SK-N-SH (cell line): ENCODE data around the gene IKZF5. TPM values are rescaled to one million over a fixed set of nuclear protein-coding genes. Genes with fewer than 3 reads are reported as not detected.

Experiments used
- CTCF ChIA-PET: fragments of 300-600, 350-600 bp; formaldehyde crosslinking; extraction: SDS; loops from one replicate; lab custom pipeline; 2021; lab: Yijun Ruan, JAX
- POLR2A ChIA-PET: fragments of 350-600 bp; sonication (Branson Sonifier 250); formaldehyde crosslinking; extraction: SDS; loops from one replicate; lab custom pipeline; 2020; ENCODE audit warnings: antibody characterized with exemption, inconsistent platforms; lab: Yijun Ruan, JAX
- DNase-seq: peaks from one replicate; pipeline ENCODE4 v3.0.0; 2012
- H2AFZ ChIP-seq: fragments of 200-600 bp; sonication (generic); 2 replicates; pipeline ENCODE4 v1.8.1; 2016; ENCODE audit warnings: antibody characterized with exemption, mild to moderate bottlenecking, low read depth
- H3F3A ChIP-seq: fragments of 200-600 bp; sonication (generic); replicated peaks from 2 replicates; pipeline ENCODE3; 2016; ENCODE audit warnings: antibody characterized with exemption, mild to moderate bottlenecking; ENCODE audit not compliant: insufficient read depth
- H3K27ac ChIP-seq, 2 experiments: fragments of 200-500 bp in 1 of 2; fragments of 200-600 bp in 1 of 2; sonication (Bioruptor generic) in 1 of 2; sonication (generic), shearing (Covaris generic) in 1 of 2; 2 replicates each; pipeline versions ENCODE4 v1.5.1 to v1.6.1; 2014 to 2016; ENCODE audit warnings: low read depth in 2 of 2, inconsistent platforms in 1 of 2, low read length in 1 of 2, mild to moderate bottlenecking in 1 of 2, mixed read lengths in 1 of 2
- H3K27me3 ChIP-seq: fragments of 200-600 bp; sonication (generic), shearing (Covaris generic); 2 replicates; pipeline ENCODE4 v1.6.1; 2016; ENCODE audit warnings: mixed run types; ENCODE audit not compliant: insufficient read depth
- H3K36me3 ChIP-seq, 2 experiments: fragments of 200-500 bp in 1 of 2; fragments of 200-600 bp in 1 of 2; sonication (Bioruptor generic) in 1 of 2; sonication (generic) in 1 of 2; replicated peaks in 1 of 2; 2 replicates each; pipeline versions ENCODE3 to v1.5.1; 2014 to 2016; ENCODE audit warnings: low read length in 1 of 2, mild to moderate bottlenecking in 1 of 2; ENCODE audit not compliant: insufficient read depth in 2 of 2, control insufficient read depth in 1 of 2
- H3K4me1 ChIP-seq, 2 experiments: fragments of 200-500 bp in 1 of 2; fragments of 200-600 bp in 1 of 2; sonication (Bioruptor generic) in 1 of 2; sonication (generic), shearing (Covaris generic) in 1 of 2; 2 replicates each; pipeline versions ENCODE4 v1.5.1 to v1.6.1; 2014 to 2016; ENCODE audit warnings: low read depth in 1 of 2, low read length in 1 of 2, mixed run types in 1 of 2; ENCODE audit not compliant: insufficient read depth in 2 of 2, control insufficient read depth in 1 of 2
- H3K4me2 ChIP-seq: fragments of 200-600 bp; sonication (generic), shearing (Covaris generic); 2 replicates; pipeline ENCODE4 v1.6.1; 2017; ENCODE audit warnings: mixed run types
- H3K4me3 ChIP-seq, 2 experiments: fragments of 200-500 bp in 1 of 2; fragments of 200-600 bp in 1 of 2; sonication (Bioruptor generic) in 1 of 2; sonication (generic), shearing (Covaris generic) in 1 of 2; 2 replicates each; pipeline versions ENCODE4 v1.5.1 to v1.8.1; 2014 to 2016; ENCODE audit warnings: low read depth in 2 of 2, inconsistent platforms in 1 of 2, low read length in 1 of 2, mild to moderate bottlenecking in 1 of 2, mixed read lengths in 1 of 2, moderate library complexity in 1 of 2
- H3K79me2 ChIP-seq: fragments of 200-600 bp; sonication (generic); 2 replicates; pipeline ENCODE4 v1.8.1; 2017; ENCODE audit warnings: mild to moderate bottlenecking; ENCODE audit not compliant: insufficient read depth
- H3K9ac ChIP-seq: fragments of 200-600 bp; sonication (generic); 2 replicates; pipeline ENCODE4 v1.6.1; 2017; ENCODE audit warnings: mixed run types
- H3K9me2 ChIP-seq: fragments of 200-600 bp; sonication (generic); 2 replicates; pipeline ENCODE4 v1.6.1; 2017; ENCODE audit warnings: mixed run types
- H3K9me3 ChIP-seq: fragments of 200-600 bp; sonication (generic); 2 replicates; pipeline ENCODE4 v1.6.1; 2017; ENCODE audit warnings: mixed run types, mild to moderate bottlenecking, moderate library complexity
- H4K20me1 ChIP-seq: fragments of 200-600 bp; sonication (generic); 2 replicates; pipeline ENCODE4 v1.6.1; 2017; ENCODE audit warnings: mild to moderate bottlenecking, mixed run types; ENCODE audit not compliant: insufficient read depth
- ELF1 ChIP-seq: IDR thresholded peaks from 2 replicates; pipeline ENCODE4 v1.4.0; 2012
- FOXM1 ChIP-seq: IDR thresholded peaks from 2 replicates; pipeline ENCODE4 v1.4.0; 2012; ENCODE audit warnings: low read depth, mild to moderate bottlenecking
- GABPA ChIP-seq: IDR thresholded peaks from 2 replicates; pipeline ENCODE4 v1.4.0; 2012; ENCODE audit warnings: low read depth, mild to moderate bottlenecking
- GATA2 ChIP-seq: sonication (generic); formaldehyde crosslinking; IDR thresholded peaks from 2 replicates; pipeline ENCODE4 v1.5.0; 2020; ENCODE audit warnings: mild to moderate bottlenecking, missing genetic modification reagents
- MEF2A ChIP-seq: IDR thresholded peaks from 2 replicates; pipeline ENCODE4 v1.4.0; 2012; ENCODE audit warnings: low read depth, borderline replicate concordance
- MXI1 ChIP-seq: IDR thresholded peaks from 2 replicates; pipeline ENCODE4 v1.6.1; 2012; ENCODE audit warnings: mild to moderate bottlenecking, low read depth, low read length, improper control_type of control experiment
- SIN3A ChIP-seq: IDR thresholded peaks from 2 replicates; pipeline ENCODE4 v1.6.1; 2012; ENCODE audit warnings: low read depth, mild to moderate bottlenecking, low read length, moderate library complexity, borderline replicate concordance
- SMC3 ChIP-seq: IDR thresholded peaks from 2 replicates; pipeline ENCODE4 v1.6.1; 2012; ENCODE audit warnings: low read depth, low read length, improper control_type of control experiment
- TCF12 ChIP-seq: IDR thresholded peaks from 2 replicates; pipeline ENCODE4 v1.4.0; 2012
- TEAD4 ChIP-seq: IDR thresholded peaks from 2 replicates; pipeline ENCODE4 v1.4.0; 2012; ENCODE audit warnings: mild to moderate bottlenecking, borderline replicate concordance; ENCODE audit not compliant: insufficient read depth
- YY1 ChIP-seq: IDR thresholded peaks from 2 replicates; pipeline ENCODE4 v1.4.0; 2012; ENCODE audit warnings: low read depth, mild to moderate bottlenecking
- WGBS: methylation state at CpG from one replicate; pipeline ENCODE4 v1.1.6; 2017; ENCODE audit warnings: low lambda C conversion rate; 5-methylcytosine and 5-hydroxymethylcytosine counted together
- polyA plus RNA-seq, 3 experiments: library from polyadenylated mRNA; depleted of rRNA; stranded (reverse); fragments of >200 nt; gene quantifications; 2 replicates each; pipeline ENCODE4 v1.2.3, GENCODE V29; 2012
- TF ChIP-seq, protein P1 (sequence below): IDR thresholded peaks from 2 replicates; pipeline ENCODE4 v1.4.0; 2012; ENCODE audit warnings: low read depth, borderline replicate concordance
- TF ChIP-seq, protein P2 (sequence below): IDR thresholded peaks from 2 replicates; pipeline ENCODE4 v1.6.1; 2012; ENCODE audit warnings: mild to moderate bottlenecking, low read depth, low read length, moderate library complexity
- TF ChIP-seq, protein P3 (sequence below): fragments of 150-350 bp; IDR thresholded peaks from 2 replicates; pipeline ENCODE4 v1.6.1; 2017; ENCODE audit warnings: antibody characterized with exemption, low read length, low read depth, borderline replicate concordance
- TF ChIP-seq, protein P4 (sequence below): IDR thresholded peaks from 2 replicates; pipeline ENCODE4 v1.4.0; 2012; ENCODE audit warnings: low read depth, borderline replicate concordance

Gene IKZF5
- polyA plus RNA-seq, 1 of the 3 experiments (the other 2 are of a cell fraction): 2.9 TPM

DNA sequence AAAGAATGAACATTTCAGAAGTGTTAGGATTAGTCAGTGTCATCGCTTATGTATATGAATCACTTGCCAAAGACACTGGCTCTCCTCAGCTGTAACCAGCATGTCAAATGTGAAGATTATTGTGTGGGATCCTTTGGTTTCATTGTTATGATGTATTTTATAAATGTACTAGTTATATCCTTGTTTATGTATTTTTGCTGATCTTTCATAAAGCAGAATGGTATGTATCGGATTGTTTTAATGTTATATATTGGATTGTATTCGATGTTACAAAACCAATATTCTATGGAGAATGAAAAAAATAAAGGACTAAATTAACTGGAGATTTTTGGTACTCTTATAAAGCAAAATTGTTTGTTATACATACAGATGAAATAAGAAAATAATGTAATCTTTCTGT is 49.4 kb upstream of the IKZF5 start:
- no peaks in the 10 kb centered on the region for H3K9me2 ChIP-seq
- no peak overlapping the region for H2AFZ ChIP-seq
- H3K9ac ChIP-seq: no peak overlapping the region
- H3F3A ChIP-seq: no peaks in the 10 kb centered on the region
- peaks cover 0 to 7% of the 10 kb centered on the region in 2 experiments for H3K36me3 ChIP-seq
- CTCF ChIA-PET: interaction anchor here (0.9 to 1.5 kb wide), 2 partner anchors 13 to 323 kb away, joined by 3 to 5 read pairs; no protein-coding TSS in a partner anchor
- POLR2A ChIA-PET: no interaction called here
- no peak for TF ChIP-seq GATA2 (CRISPR knock-in tag)
- TF ChIP-seq, protein P1, sequence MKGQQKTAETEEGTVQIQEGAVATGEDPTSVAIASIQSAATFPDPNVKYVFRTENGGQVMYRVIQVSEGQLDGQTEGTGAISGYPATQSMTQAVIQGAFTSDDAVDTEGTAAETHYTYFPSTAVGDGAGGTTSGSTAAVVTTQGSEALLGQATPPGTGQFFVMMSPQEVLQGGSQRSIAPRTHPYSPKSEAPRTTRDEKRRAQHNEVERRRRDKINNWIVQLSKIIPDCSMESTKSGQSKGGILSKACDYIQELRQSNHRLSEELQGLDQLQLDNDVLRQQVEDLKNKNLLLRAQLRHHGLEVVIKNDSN: no peak
- TF ChIP-seq TCF12: no peak
- TF ChIP-seq, protein P2, sequence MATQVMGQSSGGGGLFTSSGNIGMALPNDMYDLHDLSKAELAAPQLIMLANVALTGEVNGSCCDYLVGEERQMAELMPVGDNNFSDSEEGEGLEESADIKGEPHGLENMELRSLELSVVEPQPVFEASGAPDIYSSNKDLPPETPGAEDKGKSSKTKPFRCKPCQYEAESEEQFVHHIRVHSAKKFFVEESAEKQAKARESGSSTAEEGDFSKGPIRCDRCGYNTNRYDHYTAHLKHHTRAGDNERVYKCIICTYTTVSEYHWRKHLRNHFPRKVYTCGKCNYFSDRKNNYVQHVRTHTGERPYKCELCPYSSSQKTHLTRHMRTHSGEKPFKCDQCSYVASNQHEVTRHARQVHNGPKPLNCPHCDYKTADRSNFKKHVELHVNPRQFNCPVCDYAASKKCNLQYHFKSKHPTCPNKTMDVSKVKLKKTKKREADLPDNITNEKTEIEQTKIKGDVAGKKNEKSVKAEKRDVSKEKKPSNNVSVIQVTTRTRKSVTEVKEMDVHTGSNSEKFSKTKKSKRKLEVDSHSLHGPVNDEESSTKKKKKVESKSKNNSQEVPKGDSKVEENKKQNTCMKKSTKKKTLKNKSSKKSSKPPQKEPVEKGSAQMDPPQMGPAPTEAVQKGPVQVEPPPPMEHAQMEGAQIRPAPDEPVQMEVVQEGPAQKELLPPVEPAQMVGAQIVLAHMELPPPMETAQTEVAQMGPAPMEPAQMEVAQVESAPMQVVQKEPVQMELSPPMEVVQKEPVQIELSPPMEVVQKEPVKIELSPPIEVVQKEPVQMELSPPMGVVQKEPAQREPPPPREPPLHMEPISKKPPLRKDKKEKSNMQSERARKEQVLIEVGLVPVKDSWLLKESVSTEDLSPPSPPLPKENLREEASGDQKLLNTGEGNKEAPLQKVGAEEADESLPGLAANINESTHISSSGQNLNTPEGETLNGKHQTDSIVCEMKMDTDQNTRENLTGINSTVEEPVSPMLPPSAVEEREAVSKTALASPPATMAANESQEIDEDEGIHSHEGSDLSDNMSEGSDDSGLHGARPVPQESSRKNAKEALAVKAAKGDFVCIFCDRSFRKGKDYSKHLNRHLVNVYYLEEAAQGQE: no peak
- TF ChIP-seq, protein P3, sequence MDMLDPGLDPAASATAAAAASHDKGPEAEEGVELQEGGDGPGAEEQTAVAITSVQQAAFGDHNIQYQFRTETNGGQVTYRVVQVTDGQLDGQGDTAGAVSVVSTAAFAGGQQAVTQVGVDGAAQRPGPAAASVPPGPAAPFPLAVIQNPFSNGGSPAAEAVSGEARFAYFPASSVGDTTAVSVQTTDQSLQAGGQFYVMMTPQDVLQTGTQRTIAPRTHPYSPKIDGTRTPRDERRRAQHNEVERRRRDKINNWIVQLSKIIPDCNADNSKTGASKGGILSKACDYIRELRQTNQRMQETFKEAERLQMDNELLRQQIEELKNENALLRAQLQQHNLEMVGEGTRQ: no peak
- no peak for TF ChIP-seq SIN3A
- no peak for TF ChIP-seq SMC3
- no peak for TF ChIP-seq YY1
- no peak for TF ChIP-seq MXI1
- TF ChIP-seq TEAD4: no peak
- no peak for TF ChIP-seq ELF1
- no peak for TF ChIP-seq MEF2A
- no peak for TF ChIP-seq FOXM1
- TF ChIP-seq, protein P4, sequence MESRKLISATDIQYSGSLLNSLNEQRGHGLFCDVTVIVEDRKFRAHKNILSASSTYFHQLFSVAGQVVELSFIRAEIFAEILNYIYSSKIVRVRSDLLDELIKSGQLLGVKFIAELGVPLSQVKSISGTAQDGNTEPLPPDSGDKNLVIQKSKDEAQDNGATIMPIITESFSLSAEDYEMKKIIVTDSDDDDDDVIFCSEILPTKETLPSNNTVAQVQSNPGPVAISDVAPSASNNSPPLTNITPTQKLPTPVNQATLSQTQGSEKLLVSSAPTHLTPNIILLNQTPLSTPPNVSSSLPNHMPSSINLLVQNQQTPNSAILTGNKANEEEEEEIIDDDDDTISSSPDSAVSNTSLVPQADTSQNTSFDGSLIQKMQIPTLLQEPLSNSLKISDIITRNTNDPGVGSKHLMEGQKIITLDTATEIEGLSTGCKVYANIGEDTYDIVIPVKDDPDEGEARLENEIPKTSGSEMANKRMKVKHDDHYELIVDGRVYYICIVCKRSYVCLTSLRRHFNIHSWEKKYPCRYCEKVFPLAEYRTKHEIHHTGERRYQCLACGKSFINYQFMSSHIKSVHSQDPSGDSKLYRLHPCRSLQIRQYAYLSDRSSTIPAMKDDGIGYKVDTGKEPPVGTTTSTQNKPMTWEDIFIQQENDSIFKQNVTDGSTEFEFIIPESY: no peak
- no peak for TF ChIP-seq GABPA
- H3K4me1 ChIP-seq: no peaks in the 10 kb centered on the region
- H3K9me3 ChIP-seq: no peaks in the 10 kb centered on the region
- DNase-seq: no peak
- no peaks in the 10 kb centered on the region for H3K79me2 ChIP-seq
- H3K27me3 ChIP-seq: no peaks in the 10 kb centered on the region
- no peak overlapping the region for H3K4me3 ChIP-seq
- 91% methylated on average over 3 of the region's 3 CpGs for WGBS
- H3K4me2 ChIP-seq: no peak overlapping the region
- no peaks in the 10 kb centered on the region for H4K20me1 ChIP-seq
- H3K27ac ChIP-seq: no peak overlapping the region
